Activated T-cell treated with anti-CD3 and anti-CD28 coated beads for 48 hours (primary cell): ENCODE measurements around the gene CPLX3.

ENCODE experiments used
- DNase-seq: peaks from one replicate; pipeline ENCODE4 v3.0.0-alpha.2; 2020; ENCODE audit warnings: low read depth

CPLX3 gene

GRCh38 chr15:74844319-74845207 is 18.1 kb downstream of the CPLX3 start:
- DNase-seq: no peak

GRCh38 chr15:74845208-74845568 is 18.8 kb downstream of the CPLX3 start:
- peak; percentile 42 for DNase-seq

GRCh38 chr15:74845581-74845980 is 19.2 kb downstream of the CPLX3 start:
- DNase-seq: no peak

- DNase-seq: no peak
These were observed 21.0 kb downstream of the CPLX3 start for GRCh38 chr15:74847432-74847831.

- no peak for DNase-seq
These were observed 24.0 kb downstream of the CPLX3 start for GRCh38 chr15:74850393-74850792.

GRCh38 chr15:74851960-74852359 is 25.5 kb downstream of the CPLX3 start:
- no peak for DNase-seq

GRCh38 chr15:74854453-74855022 is 28.1 kb downstream of the CPLX3 start:
- DNase-seq: no peak

- DNase-seq: no peak
These were observed 29.4 kb downstream of the CPLX3 start for GRCh38 chr15:74855857-74856256.

GRCh38 chr15:74856537-74856936 is 30.1 kb downstream of the CPLX3 start:
- no peak for DNase-seq

- DNase-seq: no peak
These were observed 30.7 kb downstream of the CPLX3 start for GRCh38 chr15:74857082-74857655.

GRCh38 chr15:74857671-74858368 is 31.4 kb downstream of the CPLX3 start:
- no peak for DNase-seq

- DNase-seq: no peak
These were observed 31.9 kb downstream of the CPLX3 start for GRCh38 chr15:74858369-74858740.

GRCh38 chr15:74863239-74864056 is 37.0 kb downstream of the CPLX3 start:
- DNase-seq: no peak

GRCh38 chr15:74864296-74864695 is 37.9 kb downstream of the CPLX3 start:
- no peak for DNase-seq

GRCh38 chr15:74865316-74865715 is 38.9 kb downstream of the CPLX3 start:
- DNase-seq: no peak

- no peak for DNase-seq
These were observed 39.7 kb downstream of the CPLX3 start for GRCh38 chr15:74866090-74866489.

GRCh38 chr15:74867466-74868038 is 41.1 kb downstream of the CPLX3 start:
- DNase-seq: no peak

GRCh38 chr15:74868059-74868458 is 41.6 kb downstream of the CPLX3 start:
- DNase-seq: no peak

GRCh38 chr15:74869372-74869725 is 42.9 kb downstream of the CPLX3 start:
- DNase-seq: no peak

GRCh38 chr15:74869726-74870407 is 43.4 kb downstream of the CPLX3 start:
- DNase-seq: no peak
